ENCODE measurements around the gene AHNAK.

GRCh38 chr11:62416596-62416995, 130.0 kb downstream of the AHNAK start:
- TF ChIP-seq, protein P1, sequence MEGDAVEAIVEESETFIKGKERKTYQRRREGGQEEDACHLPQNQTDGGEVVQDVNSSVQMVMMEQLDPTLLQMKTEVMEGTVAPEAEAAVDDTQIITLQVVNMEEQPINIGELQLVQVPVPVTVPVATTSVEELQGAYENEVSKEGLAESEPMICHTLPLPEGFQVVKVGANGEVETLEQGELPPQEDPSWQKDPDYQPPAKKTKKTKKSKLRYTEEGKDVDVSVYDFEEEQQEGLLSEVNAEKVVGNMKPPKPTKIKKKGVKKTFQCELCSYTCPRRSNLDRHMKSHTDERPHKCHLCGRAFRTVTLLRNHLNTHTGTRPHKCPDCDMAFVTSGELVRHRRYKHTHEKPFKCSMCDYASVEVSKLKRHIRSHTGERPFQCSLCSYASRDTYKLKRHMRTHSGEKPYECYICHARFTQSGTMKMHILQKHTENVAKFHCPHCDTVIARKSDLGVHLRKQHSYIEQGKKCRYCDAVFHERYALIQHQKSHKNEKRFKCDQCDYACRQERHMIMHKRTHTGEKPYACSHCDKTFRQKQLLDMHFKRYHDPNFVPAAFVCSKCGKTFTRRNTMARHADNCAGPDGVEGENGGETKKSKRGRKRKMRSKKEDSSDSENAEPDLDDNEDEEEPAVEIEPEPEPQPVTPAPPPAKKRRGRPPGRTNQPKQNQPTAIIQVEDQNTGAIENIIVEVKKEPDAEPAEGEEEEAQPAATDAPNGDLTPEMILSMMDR (IDR thresholded peaks at IDR 0.05): no peak
- no peak for TF ChIP-seq POLR2A (IDR thresholded peaks at IDR 0.05)

All from thyroid gland (tissue), 4 donors.